Astrocyte (in vitro differentiated cells and primary cell): ENCODE results near the gene NSMCE1. TPM values are rescaled to one million over a fixed set of nuclear protein-coding genes. Genes with fewer than 3 reads are reported as not detected.

Source experiments
- DNase-seq: peaks from one replicate; pipeline ENCODE4 v3.0.0-alpha.2; 2010; ENCODE audit warnings: low read depth
- FAIRE-seq: peaks from 2 replicates; lab custom pipeline; 2011; peaks lifted over from hg19 to GRCh38; lab: Jason Lieb, UNC
- H2AFZ ChIP-seq: 2 replicates; pipeline ENCODE4 v1.6.0; 2012; ENCODE audit warnings: low read depth, low read length, inconsistent platforms
- H3K27ac ChIP-seq: 2 replicates; pipeline ENCODE4 v1.5.1; 2011; ENCODE audit warnings: low read depth, low read length, inconsistent platforms
- H3K27me3 ChIP-seq: 2 replicates; pipeline ENCODE4 v1.6.0; 2011; ENCODE audit warnings: low read length, inconsistent platforms; ENCODE audit not compliant: insufficient read depth
- H3K36me3 ChIP-seq: 2 replicates; pipeline ENCODE4 v1.5.1; 2011; ENCODE audit warnings: low read length, inconsistent platforms; ENCODE audit not compliant: insufficient read depth
- H3K4me1 ChIP-seq: 2 replicates; pipeline ENCODE4 v1.5.1; 2011; ENCODE audit warnings: low read length, inconsistent platforms; ENCODE audit not compliant: insufficient read depth
- H3K4me2 ChIP-seq: 2 replicates; pipeline ENCODE4 v1.6.0; 2012; ENCODE audit warnings: low read length, inconsistent platforms
- H3K4me3 ChIP-seq: 2 replicates; pipeline ENCODE4 v1.5.1; 2011; ENCODE audit warnings: low read depth, mild to moderate bottlenecking, low read length, inconsistent platforms; ENCODE audit not compliant: insufficient read depth
- H3K79me2 ChIP-seq: 2 replicates; pipeline ENCODE4 v1.6.0; 2012; ENCODE audit warnings: mild to moderate bottlenecking, low read length, inconsistent platforms; ENCODE audit not compliant: insufficient read depth
- H3K9ac ChIP-seq: 2 replicates; pipeline ENCODE4 v1.6.0; 2012; ENCODE audit warnings: mild to moderate bottlenecking, low read length, inconsistent platforms
- H3K9me3 ChIP-seq: 2 replicates; pipeline ENCODE4 v1.5.1; 2012; ENCODE audit warnings: low read depth, mild to moderate bottlenecking, low read length, inconsistent platforms; ENCODE audit not compliant: insufficient read depth
- H4K20me1 ChIP-seq: 2 replicates; pipeline ENCODE4 v1.6.0; 2012; ENCODE audit warnings: low read length, inconsistent platforms; ENCODE audit not compliant: insufficient read depth
- H3K27ac Mint-ChIP-seq: one replicate; pipeline ENCODE4 v1.8.0; 2021; ENCODE audit warnings: mild to moderate bottlenecking, mixed read lengths; ENCODE audit not compliant: unreplicated experiment
- H3K27me3 Mint-ChIP-seq: one replicate; pipeline ENCODE4 v1.8.0; 2021; ENCODE audit warnings: low read depth, mixed read lengths; ENCODE audit not compliant: unreplicated experiment
- H3K36me3 Mint-ChIP-seq: one replicate; pipeline ENCODE4 v1.8.0; 2021; ENCODE audit warnings: low read depth, mixed read lengths; ENCODE audit not compliant: unreplicated experiment
- H3K4me1 Mint-ChIP-seq: one replicate; pipeline ENCODE4 v1.8.0; 2021; ENCODE audit warnings: low read depth, mixed read lengths; ENCODE audit not compliant: unreplicated experiment
- H3K4me3 Mint-ChIP-seq: one replicate; pipeline ENCODE4 v1.8.0; 2021; ENCODE audit warnings: mild to moderate bottlenecking, moderate library complexity, mixed read lengths; ENCODE audit not compliant: unreplicated experiment
- H3K9me3 Mint-ChIP-seq: one replicate; pipeline ENCODE4 v1.8.0; 2021; ENCODE audit warnings: mild to moderate bottlenecking, mixed read lengths; ENCODE audit not compliant: unreplicated experiment
- CTCF ChIP-seq: IDR thresholded peaks from 2 replicates; pipeline ENCODE4 v1.5.1; 2011; ENCODE audit warnings: low read depth, mild to moderate bottlenecking, inconsistent platforms, low read length, moderate library complexity; ENCODE audit not compliant: insufficient read depth
- EZH2 ChIP-seq: IDR thresholded peaks from 2 replicates; pipeline ENCODE4 v1.6.1; 2012; ENCODE audit warnings: mild to moderate bottlenecking, low read length, inconsistent platforms; ENCODE audit not compliant: insufficient read depth
- total RNA-seq: library from RNA; stranded (reverse); gene quantifications from 2 replicates; pipeline ENCODE4 v1.2.1, GENCODE V29; 2021

The NSMCE1 gene
- total RNA-seq, 1 donor from 2014 or later = 12.1 TPM

DNA sequence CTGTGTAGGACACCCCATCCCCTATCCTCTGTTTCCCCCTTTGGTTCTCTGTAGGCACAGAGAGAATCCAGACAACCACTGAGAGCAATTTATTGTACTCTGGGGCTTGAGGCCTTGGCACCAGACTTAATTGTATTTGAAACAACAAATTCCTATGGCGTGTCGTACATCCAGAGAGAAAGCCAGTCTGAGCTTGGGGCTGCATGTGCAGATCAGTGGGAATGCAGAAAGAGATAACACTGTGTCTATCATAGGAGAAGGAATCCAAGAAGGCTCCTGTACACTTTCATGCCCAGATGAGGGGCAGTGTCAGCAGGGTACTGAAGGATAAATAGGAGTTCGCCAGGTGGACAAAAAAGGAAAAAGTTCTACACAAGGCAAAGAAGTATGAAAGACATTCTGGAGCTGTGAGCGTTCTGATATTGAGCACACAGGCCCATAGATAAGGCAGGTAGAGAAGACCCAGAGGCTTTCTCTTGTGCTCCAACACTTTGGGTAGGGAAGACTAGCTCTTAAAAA lies 23.2 kb upstream of the NSMCE1 start:
- H3K27ac ChIP-seq = no peak overlapping the region
- no peaks in the 10 kb centered on the region for H3K9me3 ChIP-seq
- no peaks in the 10 kb centered on the region for H4K20me1 ChIP-seq
- no peak overlapping the region for H3K4me3 ChIP-seq
- H3K79me2 ChIP-seq = no peaks in the 10 kb centered on the region
- FAIRE-seq (no peak), DNase-seq (no peak)
- no peaks in the 10 kb centered on the region for H3K27me3 Mint-ChIP-seq
- no peak overlapping the region for H2AFZ ChIP-seq
- peaks cover 15% of the 10 kb centered on the region for H3K4me1 Mint-ChIP-seq
- H3K9ac ChIP-seq = no peak overlapping the region
- peaks cover 2% of the 10 kb centered on the region for H3K9me3 Mint-ChIP-seq
- no peaks in the 10 kb centered on the region for H3K27me3 ChIP-seq
- no peak for TF ChIP-seq EZH2
- no peak for TF ChIP-seq CTCF
- H3K27ac Mint-ChIP-seq = no peak overlapping the region
- peaks cover 6% of the 10 kb centered on the region for H3K4me1 ChIP-seq
- no peaks in the 10 kb centered on the region for H3K36me3 Mint-ChIP-seq
- no peak overlapping the region for H3K4me2 ChIP-seq
- no peaks in the 10 kb centered on the region for H3K36me3 ChIP-seq
- no peak overlapping the region for H3K4me3 Mint-ChIP-seq

DNA sequence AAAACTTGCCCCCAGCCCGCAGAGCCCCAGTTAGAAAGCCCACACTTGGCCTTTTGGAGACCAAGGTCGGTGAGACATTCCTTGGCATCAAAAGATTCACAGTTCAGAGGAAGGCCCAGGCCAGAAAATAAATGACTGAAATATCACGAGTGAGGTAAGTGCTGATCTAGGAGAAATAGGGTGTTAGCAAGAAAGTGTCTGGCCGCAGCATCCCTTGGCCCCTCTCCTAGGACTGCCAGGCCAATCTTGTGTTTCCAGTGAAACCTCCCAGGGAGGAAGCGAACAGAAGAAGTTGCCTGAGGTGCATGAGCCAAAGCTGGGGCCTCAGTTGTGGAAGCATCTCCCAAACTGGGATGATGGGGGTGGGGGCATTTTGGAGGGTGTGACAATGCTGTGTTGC lies 22.5 kb upstream of the NSMCE1 start:
- H3K27me3 Mint-ChIP-seq = no peaks in the 10 kb centered on the region
- H3K27ac ChIP-seq = no peak overlapping the region
- H3K9ac ChIP-seq = no peak overlapping the region
- H3K4me1 ChIP-seq = peaks cover 11% of the 10 kb centered on the region
- H3K79me2 ChIP-seq = no peaks in the 10 kb centered on the region
- no peaks in the 10 kb centered on the region for H3K36me3 ChIP-seq
- H3K27me3 ChIP-seq = no peaks in the 10 kb centered on the region
- no peak for DNase-seq
- FAIRE-seq = no peak
- peaks cover 4% of the 10 kb centered on the region for H3K9me3 Mint-ChIP-seq
- peaks cover 2% of the 10 kb centered on the region for H3K36me3 Mint-ChIP-seq
- H3K9me3 ChIP-seq = no peaks in the 10 kb centered on the region
- TF ChIP-seq EZH2 (no peak), CTCF (no peak)
- H3K4me3 ChIP-seq = no peak overlapping the region
- no peak overlapping the region for H3K4me2 ChIP-seq
- no peak overlapping the region for H3K27ac Mint-ChIP-seq
- H3K4me1 Mint-ChIP-seq = peaks cover 22% of the 10 kb centered on the region
- no peak overlapping the region for H3K4me3 Mint-ChIP-seq
- no peak overlapping the region for H2AFZ ChIP-seq
- H4K20me1 ChIP-seq = no peaks in the 10 kb centered on the region

DNA sequence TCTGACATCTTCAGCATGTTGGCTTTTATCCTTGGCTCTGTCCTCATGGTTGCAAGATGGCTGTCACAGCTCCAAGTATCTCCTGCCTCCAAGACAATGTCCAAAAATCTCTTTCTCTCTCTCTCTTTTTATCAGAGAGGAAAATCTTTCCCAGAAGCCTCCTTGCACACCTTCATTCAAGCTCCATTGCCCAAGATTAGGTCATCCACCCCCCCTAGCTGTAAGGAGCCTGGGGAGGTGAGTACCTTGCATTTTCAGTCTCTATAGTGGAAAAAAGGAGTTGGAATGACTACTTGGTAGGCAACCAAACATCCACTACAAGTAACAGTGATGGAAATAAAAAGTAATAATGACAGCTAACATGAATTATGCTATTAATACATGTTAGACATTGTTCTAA lies 22.0 kb upstream of the NSMCE1 start:
- Mint-ChIP-seq H3K4me3 (no peak overlapping the region), H3K27me3 (no peaks in the 10 kb centered on the region), H3K9me3 (peaks cover 7% of the 10 kb centered on the region), H3K4me1 (peaks cover 27% of the 10 kb centered on the region), H3K27ac (no peak overlapping the region), H3K36me3 (peaks cover 4% of the 10 kb centered on the region)
- FAIRE-seq (no peak), DNase-seq (no peak)
- Histone ChIP-seq H3K27ac (no peak overlapping the region), H3K9me3 (no peaks in the 10 kb centered on the region), H3K4me2 (no peak overlapping the region), H3K4me3 (no peak overlapping the region), H3K79me2 (no peaks in the 10 kb centered on the region), H3K27me3 (no peaks in the 10 kb centered on the region), H3K4me1 (peaks cover 15% of the 10 kb centered on the region), H3K9ac (no peak overlapping the region), H4K20me1 (no peaks in the 10 kb centered on the region), H2AFZ (no peak overlapping the region), H3K36me3 (no peaks in the 10 kb centered on the region)
- TF ChIP-seq EZH2 = no peak
- TF ChIP-seq CTCF = no peak
